HepG2 (cell line): ENCODE results near the gene PSMB3. TPM values are rescaled to one million over a fixed set of nuclear protein-coding genes. Genes with fewer than 3 reads are reported as not detected.

ENCODE experiments used
- DR1 ChIP-seq: sonication (generic); formaldehyde crosslinking; IDR thresholded peaks from 2 replicates; pipeline ENCODE4 v1.8.0; 2021; ENCODE audit warnings: mild to moderate bottlenecking, missing genetic modification reagents, inconsistent platforms
- EP300 ChIP-seq, 3 experiments: sonication (generic) in 1 of 3; formaldehyde crosslinking in 1 of 3; IDR thresholded peaks; 2 replicates each; pipeline versions ENCODE4 v1.5.1 to v1.6.1; 2011 to 2020; ENCODE audit warnings: low read depth in 2 of 3, low read length in 2 of 3, borderline replicate concordance in 1 of 3, improper control_type of control experiment in 1 of 3, mild to moderate bottlenecking in 1 of 3, missing genetic modification reagents in 1 of 3, moderate library complexity in 1 of 3
- KDM2A ChIP-seq: sonication (generic); formaldehyde crosslinking; IDR thresholded peaks from 2 replicates; pipeline ENCODE4 v1.4.0; 2020; ENCODE audit warnings: low read depth, missing genetic modification reagents, borderline replicate concordance
- KLF6 ChIP-seq: IDR thresholded peaks from 2 replicates; pipeline ENCODE4 v1.8.0; 2016; ENCODE audit warnings: missing biosample characterization, missing genetic modification reagents
- MAFK ChIP-seq, 2 experiments: IDR thresholded peaks in 1 of 2; conservative IDR thresholded peaks in 1 of 2; 2 replicates each; pipeline ENCODE4 v1.6.1; 2011; ENCODE audit warnings: improper control_type of control experiment in 2 of 2, low read length in 2 of 2
- POGZ ChIP-seq: sonication (generic); formaldehyde crosslinking; IDR thresholded peaks from 2 replicates; pipeline ENCODE4 v1.4.0; 2020; ENCODE audit warnings: mild to moderate bottlenecking, missing genetic modification reagents
- RBFOX2 ChIP-seq: fragments of 200-400 bp; formaldehyde crosslinking; IDR thresholded peaks from 2 replicates; pipeline ENCODE4 v1.6.1; 2017; ENCODE audit warnings: low read depth, mild to moderate bottlenecking, low read length
- SMAD1 ChIP-seq: sonication (generic); formaldehyde crosslinking; IDR thresholded peaks from 2 replicates; pipeline ENCODE4 v1.4.0; 2020; ENCODE audit warnings: missing genetic modification reagents, low read depth, mild to moderate bottlenecking, borderline replicate concordance
- YEATS4 ChIP-seq: sonication (generic); formaldehyde crosslinking; IDR thresholded peaks from 2 replicates; pipeline ENCODE4 v1.4.0; 2020; ENCODE audit warnings: missing genetic modification reagents, borderline replicate concordance
- ZFP36 ChIP-seq: fragments of 150-350 bp; IDR thresholded peaks from 2 replicates; pipeline ENCODE4 v1.6.1; 2018; ENCODE audit warnings: borderline replicate concordance, low read length, low read depth; ENCODE audit not compliant: partially characterized antibody
- ZFP62 ChIP-seq: sonication (generic); formaldehyde crosslinking; IDR thresholded peaks from 2 replicates; pipeline ENCODE4 v1.4.0; 2020; ENCODE audit warnings: missing genetic modification reagents
- ZFP90 ChIP-seq: sonication (generic); formaldehyde crosslinking; IDR thresholded peaks from 2 replicates; pipeline ENCODE4 v1.8.0; 2022; ENCODE audit warnings: missing genetic modification reagents, mild to moderate bottlenecking, inconsistent platforms, borderline replicate concordance
- ZIK1 ChIP-seq: sonication (generic); formaldehyde crosslinking; IDR thresholded peaks from 2 replicates; pipeline ENCODE4 v1.5.0; 2020; ENCODE audit warnings: mild to moderate bottlenecking, low read depth, missing genetic modification reagents, borderline replicate concordance
- ZKSCAN8 ChIP-seq: IDR thresholded peaks from 2 replicates; pipeline ENCODE4 v1.6.1; 2016; ENCODE audit warnings: borderline replicate concordance, missing genetic modification reagents, missing compliant biosample characterization
- ZMYM2 ChIP-seq: sonication (generic); formaldehyde crosslinking; IDR thresholded peaks from 2 replicates; pipeline ENCODE4 v1.8.0; 2022; ENCODE audit warnings: mild to moderate bottlenecking, missing genetic modification reagents
- ZNF136 ChIP-seq: sonication (generic); formaldehyde crosslinking; IDR thresholded peaks from 2 replicates; pipeline ENCODE4 v1.8.1; 2022; ENCODE audit warnings: low read depth, mild to moderate bottlenecking, moderate library complexity, missing genetic modification reagents
- ZNF589 ChIP-seq: sonication (generic); formaldehyde crosslinking; conservative IDR thresholded peaks from 2 replicates; pipeline ENCODE4 v1.8.0; 2022; ENCODE audit warnings: mild to moderate bottlenecking, moderate library complexity, missing genetic modification reagents
- ZNF709 ChIP-seq: sonication (generic); formaldehyde crosslinking; IDR thresholded peaks from 2 replicates; pipeline ENCODE4 v1.5.0; 2020; ENCODE audit warnings: mild to moderate bottlenecking, missing genetic modification reagents
- ZNF713 ChIP-seq: sonication (generic); formaldehyde crosslinking; IDR thresholded peaks from 2 replicates; pipeline ENCODE4 v1.4.0; 2020; ENCODE audit warnings: mild to moderate bottlenecking, missing genetic modification reagents
- ZNF891 ChIP-seq: sonication (generic); formaldehyde crosslinking; IDR thresholded peaks from 2 replicates; pipeline ENCODE4 v1.5.0; 2020; ENCODE audit warnings: mild to moderate bottlenecking, missing genetic modification reagents
- polyA plus RNA-seq, 8 experiments: library from polyadenylated mRNA; depleted of rRNA in 3 of 8; stranded (reverse) in 7 of 8; unstranded in 1 of 8; fragments of >200 nt; fragmentation: Illumina TruSeq in 4 of 8; extraction: Trizol in 4 of 8; gene quantifications; 2 replicates each; pipeline versions ENCODE4 v1.2.1 to v1.2.3, GENCODE V29; 2011 to 2016; ENCODE audit warnings: low read depth in 4 of 8, missing spikeins in 1 of 8, mixed read lengths in 1 of 8; ENCODE audit not compliant: insufficient read depth in 1 of 8
- total RNA-seq, 5 experiments: library from RNA; depleted of rRNA; stranded (reverse); fragments of >200 nt; fragmentation: Illumina TruSeq; extraction: Trizol; gene quantifications; 2 replicates each; pipeline ENCODE4 v1.2.3, GENCODE V29; 2016; ENCODE audit warnings: low read depth in 1 of 5
- TF ChIP-seq, protein P1 (sequence below): IDR thresholded peaks from 2 replicates; pipeline ENCODE4 v1.6.1; 2016
- TF ChIP-seq, protein P2 (sequence below): IDR thresholded peaks from 2 replicates; pipeline ENCODE4 v1.6.1; 2012; ENCODE audit warnings: low read depth, low read length, improper control_type of control experiment
- TF ChIP-seq, protein P3 (sequence below): sonication (generic); formaldehyde crosslinking; IDR thresholded peaks from 2 replicates; pipeline ENCODE4 v1.8.0; 2022; ENCODE audit warnings: low read depth, missing genetic modification reagents
- TF ChIP-seq, protein P4 (sequence below): IDR thresholded peaks from 2 replicates; pipeline ENCODE4 v1.6.1; 2016; ENCODE audit warnings: control low read depth
- TF ChIP-seq, protein P5 (sequence below): sonication (generic); formaldehyde crosslinking; IDR thresholded peaks from 2 replicates; pipeline ENCODE4 v1.5.0; 2020; ENCODE audit warnings: missing genetic modification reagents

PSMB3 gene
- total and polyA plus RNA-seq, 2 of the 13 experiments (the other 11 are each of a cell fraction or from before 2014, with no cell fraction given): 366 to 517 TPM

DNA sequence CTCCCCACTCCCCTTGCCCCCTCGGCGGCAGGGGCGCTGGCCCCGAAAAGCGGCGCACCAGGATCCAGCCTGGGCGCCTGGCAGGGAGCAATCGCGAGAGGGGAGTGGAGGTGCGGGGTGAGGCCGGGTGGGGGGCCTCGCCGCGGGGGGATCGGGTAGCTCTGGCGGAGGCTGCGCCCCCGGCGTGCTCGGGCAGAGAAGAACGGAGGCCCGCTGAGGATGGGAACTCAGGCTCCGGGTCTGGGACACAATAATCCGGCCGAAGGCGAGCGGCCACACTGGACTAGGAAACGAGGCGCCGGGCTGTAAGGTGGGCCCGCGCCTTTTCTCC is 3.7 kb upstream of the PSMB3 start (continued):
- TF ChIP-seq ZNF713 (no peak), SMAD1 (CRISPR knock-in tag) (0 out of 2 replicates have a peak, but pooled peaks have one; percentile 17), ZKSCAN8 (CRISPR knock-in tag) (no peak), ZMYM2 (CRISPR knock-in tag) (no peak), ZNF136 (CRISPR knock-in tag) (no peak; the same call in 1 of the 2 replicates), ZNF589 (CRISPR knock-in tag) (peak; percentile 10; the same call in 1 of the 2 replicates), RBFOX2 (peak; percentile 34), ZFP62 (CRISPR knock-in tag) (no peak), MAFK (conservative IDR thresholded peaks at IDR 0.05 in 1 of 2, IDR thresholded peaks at IDR 0.05 in 1 of 2; ENCODE audit: low read length in 2 of 2) (no peak), DR1 (no peak), ZNF891 (CRISPR knock-in tag) (no peak), YEATS4 (CRISPR knock-in tag) (no peak), ZIK1 (CRISPR knock-in tag) (no peak), KDM2A (CRISPR knock-in tag) (peak; percentile 21; the same call in 1 of the 2 replicates), ZNF709 (CRISPR knock-in tag) (no peak), POGZ (no peak), ZFP36 (no peak), EP300 (IDR thresholded peaks at IDR 0.05; ENCODE audit: low read depth in 2 of 2, low read length in 2 of 2) (no peak), EP300 (CRISPR knock-in tag; IDR thresholded peaks at IDR 0.05; ENCODE audit: borderline replicate concordance) (no peak; the same call in 1 of the 2 replicates), KLF6 (CRISPR knock-in tag) (0 out of 2 replicates have a peak, but pooled peaks have one; percentile 6), ZFP90 (CRISPR knock-in tag) (no peak)
- TF ChIP-seq, protein P1, sequence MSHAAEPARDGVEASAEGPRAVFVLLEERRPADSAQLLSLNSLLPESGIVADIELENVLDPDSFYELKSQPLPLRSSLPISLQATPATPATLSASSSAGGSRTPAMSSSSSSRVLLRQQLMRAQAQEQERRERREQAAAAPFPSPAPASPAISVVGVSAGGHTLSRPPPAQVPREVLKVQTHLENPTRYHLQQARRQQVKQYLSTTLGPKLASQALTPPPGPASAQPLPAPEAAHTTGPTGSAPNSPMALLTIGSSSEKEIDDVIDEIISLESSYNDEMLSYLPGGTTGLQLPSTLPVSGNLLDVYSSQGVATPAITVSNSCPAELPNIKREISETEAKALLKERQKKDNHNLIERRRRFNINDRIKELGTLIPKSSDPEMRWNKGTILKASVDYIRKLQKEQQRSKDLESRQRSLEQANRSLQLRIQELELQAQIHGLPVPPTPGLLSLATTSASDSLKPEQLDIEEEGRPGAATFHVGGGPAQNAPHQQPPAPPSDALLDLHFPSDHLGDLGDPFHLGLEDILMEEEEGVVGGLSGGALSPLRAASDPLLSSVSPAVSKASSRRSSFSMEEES (CRISPR knock-in tag): no peak
- TF ChIP-seq, protein P2, sequence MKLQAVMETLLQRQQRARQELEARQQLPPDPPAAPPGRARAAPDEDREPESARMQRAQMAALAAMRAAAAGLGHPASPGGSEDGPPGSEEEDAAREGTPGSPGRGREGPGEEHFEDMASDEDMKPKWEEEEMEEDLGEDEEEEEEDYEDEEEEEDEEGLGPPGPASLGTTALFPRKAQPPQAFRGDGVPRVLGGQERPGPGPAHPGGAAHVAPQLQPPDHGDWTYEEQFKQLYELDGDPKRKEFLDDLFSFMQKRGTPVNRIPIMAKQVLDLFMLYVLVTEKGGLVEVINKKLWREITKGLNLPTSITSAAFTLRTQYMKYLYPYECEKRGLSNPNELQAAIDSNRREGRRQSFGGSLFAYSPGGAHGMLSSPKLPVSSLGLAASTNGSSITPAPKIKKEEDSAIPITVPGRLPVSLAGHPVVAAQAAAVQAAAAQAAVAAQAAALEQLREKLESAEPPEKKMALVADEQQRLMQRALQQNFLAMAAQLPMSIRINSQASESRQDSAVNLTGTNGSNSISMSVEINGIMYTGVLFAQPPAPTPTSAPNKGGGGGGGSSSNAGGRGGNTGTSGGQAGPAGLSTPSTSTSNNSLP: no peak
- TF ChIP-seq, protein P3, sequence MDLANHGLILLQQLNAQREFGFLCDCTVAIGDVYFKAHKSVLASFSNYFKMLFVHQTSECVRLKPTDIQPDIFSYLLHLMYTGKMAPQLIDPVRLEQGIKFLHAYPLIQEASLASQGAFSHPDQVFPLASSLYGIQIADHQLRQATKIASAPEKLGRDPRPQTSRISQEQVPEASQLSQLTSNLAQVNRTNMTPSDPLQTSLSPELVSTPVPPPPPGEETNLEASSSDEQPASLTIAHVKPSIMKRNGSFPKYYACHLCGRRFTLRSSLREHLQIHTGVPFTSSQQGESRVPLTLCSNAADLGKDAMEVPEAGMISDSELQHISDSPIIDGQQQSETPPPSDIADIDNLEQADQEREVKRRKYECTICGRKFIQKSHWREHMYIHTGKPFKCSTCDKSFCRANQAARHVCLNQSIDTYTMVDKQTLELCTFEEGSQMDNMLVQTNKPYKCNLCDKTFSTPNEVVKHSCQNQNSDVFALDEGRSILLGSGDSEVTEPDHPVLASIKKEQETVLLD (CRISPR knock-in tag): no peak
- TF ChIP-seq, protein P4, sequence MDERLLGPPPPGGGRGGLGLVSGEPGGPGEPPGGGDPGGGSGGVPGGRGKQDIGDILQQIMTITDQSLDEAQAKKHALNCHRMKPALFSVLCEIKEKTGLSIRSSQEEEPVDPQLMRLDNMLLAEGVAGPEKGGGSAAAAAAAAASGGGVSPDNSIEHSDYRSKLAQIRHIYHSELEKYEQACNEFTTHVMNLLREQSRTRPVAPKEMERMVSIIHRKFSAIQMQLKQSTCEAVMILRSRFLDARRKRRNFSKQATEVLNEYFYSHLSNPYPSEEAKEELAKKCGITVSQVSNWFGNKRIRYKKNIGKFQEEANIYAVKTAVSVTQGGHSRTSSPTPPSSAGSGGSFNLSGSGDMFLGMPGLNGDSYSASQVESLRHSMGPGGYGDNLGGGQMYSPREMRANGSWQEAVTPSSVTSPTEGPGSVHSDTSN (CRISPR knock-in tag): no peak
- TF ChIP-seq, protein P5, sequence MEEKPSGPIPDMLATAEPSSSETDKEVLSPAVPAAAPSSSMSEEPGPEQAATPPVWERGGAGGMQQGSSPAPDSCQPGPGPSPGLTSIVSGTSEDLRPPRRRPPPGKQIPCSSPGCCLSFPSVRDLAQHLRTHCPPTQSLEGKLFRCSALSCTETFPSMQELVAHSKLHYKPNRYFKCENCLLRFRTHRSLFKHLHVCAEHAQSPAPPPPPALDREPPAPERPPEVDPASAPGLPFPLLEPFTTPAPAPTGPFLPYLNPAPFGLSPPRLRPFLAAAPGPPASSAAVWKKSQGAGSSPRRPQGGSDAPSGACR (CRISPR knock-in tag): peak; percentile 18; the same call in 1 of the 2 replicates
